Adrenal gland (tissue), 5 donors: Measurements from ENCODE around the gene C1QTNF1.

Experiments
- CTCF ChIP-seq, 6 experiments: fragments of 450-650 bp in 4 of 6; fragments of 200-600 bp in 2 of 6; sonication (generic) in 1 of 6; IDR thresholded peaks; 1 replicate in 5 of 6; 2 replicates in 1 of 6; pipeline versions ENCODE4 v1.5.1 to v1.8.0; 2016 to 2021; ENCODE audit warnings: antibody characterized with exemption in 6 of 6, mild to moderate bottlenecking in 2 of 6, moderate library complexity in 1 of 6
- POLR2A ChIP-seq, 2 donors: fragments of 450-650 bp; IDR thresholded peaks; one replicate each; pipeline ENCODE4 v1.6.1; 2017; ENCODE audit warnings: antibody characterized with exemption in 2 of 2, mild to moderate bottlenecking in 2 of 2, moderate library complexity in 1 of 2
- donor health status: DM: no; HTN: no; CAD: no.

GRCh38 chr17:78976907-78977680, 46.9 kb upstream of the C1QTNF1 start:
- TF ChIP-seq POLR2A (IDR thresholded peaks at IDR 0.05) (no peak), CTCF (IDR thresholded peaks at IDR 0.05) (no peak)
